ENCODE results near the gene KRTAP10-1. TPM values are rescaled to one million over a fixed set of nuclear protein-coding genes. Genes with fewer than 3 reads are reported as not detected.

KRTAP10-1 gene
- total RNA-seq, 1 donor from 2014 or later: not detected

DNA sequence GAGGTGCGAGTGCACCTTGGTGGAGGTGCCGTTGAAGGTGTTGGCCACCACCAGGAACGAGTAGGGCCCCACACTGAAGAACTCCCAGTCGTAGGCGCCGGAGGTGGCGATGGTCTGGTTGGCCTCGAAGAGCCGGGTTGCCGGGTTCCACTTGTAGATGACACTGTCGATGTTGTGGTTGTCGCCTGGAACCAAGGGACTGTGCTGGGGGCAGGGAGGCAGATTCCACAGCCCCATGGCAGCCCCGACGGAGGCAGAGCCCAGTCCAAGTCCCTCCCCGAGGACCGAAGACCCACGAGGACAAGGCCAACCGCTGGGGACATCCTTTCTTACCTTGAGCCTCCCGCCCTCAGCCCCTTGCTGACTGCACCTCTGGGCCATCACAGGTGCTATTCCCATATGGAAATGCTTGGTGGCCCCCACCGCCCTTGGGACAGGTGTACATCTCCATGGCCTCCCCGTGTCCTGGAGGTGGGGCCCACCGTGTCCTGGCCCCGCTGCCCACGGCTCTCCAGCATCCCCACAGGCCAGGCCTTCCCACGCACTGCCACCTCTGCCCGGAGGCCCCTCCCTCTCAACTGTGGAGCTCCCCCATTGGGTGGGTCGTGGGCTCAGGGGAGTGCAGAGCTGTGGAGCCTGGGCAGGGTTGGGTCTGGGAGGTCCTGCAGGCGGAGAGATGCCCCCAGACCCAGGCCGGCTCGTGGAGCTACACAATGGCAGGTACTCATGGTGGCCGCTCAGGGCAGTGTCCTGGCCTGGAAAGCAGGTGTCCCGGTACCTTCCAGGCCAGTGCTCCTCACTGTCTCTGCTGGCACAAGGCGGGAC lies 17.9 kb downstream of the KRTAP10-1 start:
- ATAC-seq (ENCODE audit: poor library complexity) (no peak), DNase-seq (peak; percentile 33)
- intact Hi-C loops (cut with DNase I): no loop called here

- intact Hi-C loops (cut with DNase I): no loop called here
- ATAC-seq (ENCODE audit: poor library complexity) (no peak), DNase-seq (peak; percentile 24)
Measured at GRCh38 chr21:44521301-44521927, 18.6 kb downstream of the KRTAP10-1 start.

GRCh38 chr21:44520326-44521300 lies 19.4 kb downstream of the KRTAP10-1 start:
- DNase-seq: peak; percentile 30
- no peak for ATAC-seq (ENCODE audit: poor library complexity)
- intact Hi-C loops (cut with DNase I): no loop called here

DNA sequence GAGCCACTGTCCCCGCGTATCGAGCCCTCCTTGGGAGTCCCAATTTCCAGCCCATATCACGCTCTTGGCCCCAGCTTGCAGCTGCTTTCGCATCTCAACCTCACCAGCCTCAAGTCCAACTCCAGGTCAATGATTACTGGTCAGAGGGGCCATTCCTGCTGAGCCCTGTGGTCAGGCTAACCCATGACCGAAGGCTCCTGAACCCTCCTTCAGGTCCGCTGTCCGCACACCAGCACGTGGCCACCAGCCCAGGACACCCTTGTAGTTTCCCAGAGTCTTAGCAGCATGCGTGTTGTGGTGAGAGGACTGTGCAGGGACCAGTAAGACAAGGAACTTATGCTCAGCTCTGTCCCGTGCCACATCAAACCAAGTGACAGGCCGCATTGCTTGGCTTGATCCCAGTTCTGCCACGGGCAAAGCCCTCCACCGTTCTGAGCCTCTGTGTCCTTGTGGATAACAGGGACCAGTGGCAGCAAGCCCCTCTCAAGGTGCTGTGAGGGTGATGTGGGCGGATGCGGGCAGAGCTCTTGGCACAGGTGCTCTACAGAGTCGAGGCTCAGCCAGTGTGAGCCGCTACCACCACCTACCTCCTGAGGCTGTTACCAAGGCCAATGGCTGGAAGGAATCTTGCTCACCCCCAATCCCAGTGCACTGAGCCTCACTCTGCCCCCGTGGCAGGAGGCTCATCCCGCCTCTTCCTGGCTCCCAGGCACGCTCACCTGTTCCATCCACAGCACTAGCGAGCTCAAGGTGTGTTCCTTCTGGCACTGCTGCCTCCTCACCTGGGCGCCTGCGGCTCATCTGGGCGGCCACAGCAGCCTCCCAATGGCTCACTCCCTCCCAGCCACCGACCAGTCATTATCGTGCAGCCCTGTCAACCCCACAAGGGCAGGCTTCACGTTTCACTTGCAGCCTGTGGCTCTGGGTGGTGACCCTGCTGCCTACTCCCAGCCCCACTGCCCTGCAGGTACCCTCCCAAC lies 20.4 kb downstream of the KRTAP10-1 start:
- DNase-seq (peak; percentile 29), ATAC-seq (ENCODE audit: poor library complexity) (no peak)
- intact Hi-C loops (cut with DNase I): loop anchor here (10.0 kb wide), 1 partner anchor 275 kb away; no protein-coding TSS in a partner anchor

GRCh38 chr21:44518686-44519085 lies 21.3 kb downstream of the KRTAP10-1 start:
- DNase-seq (peak; percentile 22), ATAC-seq (ENCODE audit: poor library complexity) (no peak)
- intact Hi-C loops (cut with DNase I): loop anchor here (10.0 kb wide), 1 partner anchor 276 kb away; no protein-coding TSS in a partner anchor

- ATAC-seq (ENCODE audit: poor library complexity) (no peak), DNase-seq (peak; percentile 42)
- intact Hi-C loops (cut with DNase I): loop anchor here (10.0 kb wide), 1 partner anchor 277 kb away; no protein-coding TSS in a partner anchor
Measured at GRCh38 chr21:44517175-44517899, 22.7 kb downstream of the KRTAP10-1 start.

DNA sequence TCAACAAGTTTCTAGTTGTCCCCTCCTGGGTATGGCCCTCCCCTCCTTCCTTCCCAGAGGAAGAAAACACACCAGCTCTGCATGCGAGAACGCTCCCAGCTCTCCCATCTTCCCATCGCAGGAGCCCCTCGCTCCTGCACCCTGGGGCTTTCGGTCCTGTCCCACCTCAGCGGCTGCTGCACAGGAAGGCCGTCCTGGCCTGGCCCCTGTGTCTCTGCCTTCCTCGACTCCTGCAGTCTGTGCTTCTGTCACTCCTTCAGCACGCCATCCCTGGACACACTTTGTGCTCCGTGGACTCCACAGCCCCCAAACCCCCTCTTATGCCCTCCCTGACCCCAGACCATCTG lies 23.2 kb downstream of the KRTAP10-1 start:
- intact Hi-C loops (cut with DNase I): loop anchor here (10.0 kb wide), 1 partner anchor 278 kb away; no protein-coding TSS in a partner anchor
- ATAC-seq (ENCODE audit: poor library complexity): no peak
- peak; percentile 4 for DNase-seq

GRCh38 chr21:44516342-44516741 lies 23.7 kb downstream of the KRTAP10-1 start:
- peak; percentile 38 for DNase-seq
- ATAC-seq (ENCODE audit: poor library complexity): no peak
- intact Hi-C loops (cut with DNase I): loop anchor here (10.0 kb wide), 1 partner anchor 278 kb away; no protein-coding TSS in a partner anchor

DNA sequence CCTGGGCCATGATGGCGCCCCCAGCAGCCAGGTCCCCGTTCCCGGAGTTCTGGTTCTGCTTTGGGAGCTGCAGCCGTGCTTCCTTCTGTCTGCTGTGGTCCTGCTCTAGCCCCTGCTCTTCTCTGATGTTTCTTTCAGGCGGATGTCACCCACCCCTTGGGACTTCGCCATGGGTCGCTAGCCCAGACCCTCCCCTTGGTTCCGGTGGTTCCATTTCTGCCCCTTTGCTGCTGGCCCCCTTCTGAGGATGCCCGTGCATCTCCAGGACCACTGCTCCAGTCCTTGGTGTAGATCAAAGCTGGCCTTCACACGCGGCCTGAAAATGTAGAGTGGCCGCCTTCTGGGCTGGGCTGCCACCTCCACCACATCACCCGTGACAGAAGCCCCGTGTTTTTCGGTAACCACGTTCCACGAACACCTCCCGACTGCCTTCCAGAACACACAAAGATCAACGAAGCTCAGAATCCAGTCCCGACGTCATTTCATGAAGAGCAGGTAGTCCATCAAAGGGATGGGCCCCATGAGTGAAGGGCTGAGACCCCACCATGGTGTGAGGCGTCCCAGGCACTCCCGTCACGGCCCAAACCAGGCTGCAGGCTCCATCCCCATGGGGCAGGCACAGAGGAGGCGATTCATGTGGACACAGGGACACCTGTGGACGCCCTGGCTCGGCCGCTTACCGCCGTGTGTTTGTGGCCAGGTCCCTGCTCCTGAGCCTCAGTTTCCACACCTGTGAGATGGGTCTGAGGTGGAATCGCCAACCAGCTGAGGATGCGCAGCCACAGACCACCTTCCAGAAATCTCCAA lies 24.4 kb downstream of the KRTAP10-1 start:
- ATAC-seq (ENCODE audit: poor library complexity) (no peak), DNase-seq (peak; percentile 33)
- intact Hi-C loops (cut with DNase I): loop anchor here (10.0 kb wide), 1 partner anchor 279 kb away; no protein-coding TSS in a partner anchor

- DNase-seq: peak; percentile 20
- intact Hi-C loops (cut with DNase I): loop anchor here (10.0 kb wide), 1 partner anchor 280 kb away; no protein-coding TSS in a partner anchor
Measured at GRCh38 chr21:44514746-44515358, 25.1 kb downstream of the KRTAP10-1 start.

GRCh38 chr21:44514218-44514520 lies 25.8 kb downstream of the KRTAP10-1 start:
- DNase-seq (peak; percentile 17), ATAC-seq (ENCODE audit: poor library complexity) (no peak)
- intact Hi-C loops (cut with DNase I): loop anchor here (10.0 kb wide), 1 partner anchor 281 kb away; no protein-coding TSS in a partner anchor

More at GRCh38 chr21:44514746-44515358, 25.1 kb downstream of the KRTAP10-1 start:
- ATAC-seq (ENCODE audit: poor library complexity): no peak

DNA sequence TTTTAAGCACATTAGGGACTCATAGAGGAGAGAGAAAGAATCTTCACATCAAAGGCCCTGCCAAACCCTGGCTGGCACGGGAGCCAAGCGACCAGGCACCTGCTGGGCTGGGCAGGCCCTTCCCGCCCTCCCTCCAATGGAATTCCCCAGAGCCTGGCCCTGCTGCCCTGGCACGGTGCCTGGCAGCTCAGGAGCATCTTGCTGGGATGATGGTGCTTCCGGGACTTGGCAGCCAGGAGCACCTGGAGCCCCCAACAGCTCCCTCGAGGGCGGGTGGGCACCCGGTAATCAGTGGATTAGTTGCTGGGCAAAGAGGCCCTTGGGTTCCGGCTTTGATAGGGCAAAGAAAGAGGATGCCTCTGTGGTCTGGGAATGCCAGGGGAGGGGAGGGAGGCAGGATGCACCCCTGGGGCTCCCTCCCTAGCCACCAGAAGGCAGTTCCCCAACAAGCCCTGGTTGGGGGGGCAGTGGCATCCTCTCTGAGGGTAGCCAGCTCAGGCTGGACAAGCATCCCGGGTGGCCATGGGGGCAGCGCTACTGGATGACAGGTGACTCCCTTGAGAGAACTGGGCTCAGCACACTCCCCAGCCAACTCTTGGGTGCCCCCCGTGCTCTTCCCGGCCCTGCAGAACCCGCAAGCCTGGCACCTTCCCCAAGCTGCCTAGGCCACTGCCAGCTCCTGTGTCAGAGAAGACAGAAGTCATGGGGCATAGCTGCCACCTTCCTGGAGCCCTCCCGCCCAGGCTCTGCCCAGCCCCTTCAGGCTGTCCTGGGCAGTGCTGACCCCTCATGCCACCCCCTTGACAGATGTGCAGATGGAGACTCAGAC lies 26.4 kb downstream of the KRTAP10-1 start:
- ATAC-seq (ENCODE audit: poor library complexity) (no peak), DNase-seq (peak; percentile 22)
- intact Hi-C loops (cut with DNase I): loop anchor here (10.0 kb wide), 1 partner anchor 281 kb away; no protein-coding TSS in a partner anchor

DNA sequence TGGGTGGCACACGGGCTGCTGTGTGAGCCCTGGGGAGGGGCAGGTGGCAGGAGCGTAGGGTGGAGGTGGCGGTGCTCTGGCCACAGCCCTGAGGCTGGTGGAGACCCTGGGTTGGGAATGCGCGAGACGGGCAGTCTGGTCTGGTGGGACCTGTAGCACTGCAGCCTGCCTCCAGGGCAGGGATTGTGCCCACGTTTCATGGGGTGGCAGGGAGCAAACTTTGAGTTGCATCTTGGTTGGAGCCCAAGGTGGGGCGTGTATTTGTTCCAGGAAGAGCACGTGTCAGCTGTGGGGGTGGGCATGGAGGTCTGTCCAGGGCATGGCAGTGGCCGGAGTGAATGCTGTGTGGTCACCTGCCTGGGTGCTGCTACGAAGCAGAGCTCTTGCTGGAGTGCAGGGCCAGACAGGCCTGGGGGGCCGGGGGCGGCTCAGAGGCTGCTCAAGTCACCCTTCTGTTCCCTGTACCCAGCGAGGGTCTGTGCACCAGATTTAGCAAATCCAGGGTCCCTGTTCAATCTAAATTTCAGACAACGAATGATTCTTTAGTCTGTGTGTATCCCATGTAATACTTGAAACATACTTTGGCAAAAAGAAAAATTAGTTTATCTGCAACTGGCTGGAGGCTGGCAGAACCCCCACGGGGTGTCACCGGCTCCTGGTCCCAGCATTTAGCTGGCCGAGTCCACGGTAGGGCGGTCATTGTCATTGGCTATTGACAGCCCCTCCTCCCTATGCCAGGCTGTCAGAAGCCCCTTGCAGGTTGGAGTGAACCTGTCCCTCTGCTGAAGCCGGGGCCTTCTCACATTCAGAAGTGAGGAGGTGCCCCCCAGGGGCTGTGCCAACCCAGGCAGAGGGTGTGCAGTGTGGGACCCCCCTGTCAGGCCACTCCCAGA lies 27.3 kb downstream of the KRTAP10-1 start:
- intact Hi-C loops (cut with DNase I): loop anchor here (10.0 kb wide), 1 partner anchor 282 kb away; no protein-coding TSS in a partner anchor
- no peak for ATAC-seq (ENCODE audit: poor library complexity)
- DNase-seq: peak; percentile 30

- DNase-seq: peak; percentile 27
- intact Hi-C loops (cut with DNase I): loop anchor here (10.0 kb wide), 1 partner anchor 283 kb away; no protein-coding TSS in a partner anchor
- ATAC-seq (ENCODE audit: poor library complexity): no peak
Measured at GRCh38 chr21:44511938-44512275, 28.1 kb downstream of the KRTAP10-1 start.

All from Right ventricle myocardium superior (tissue), 1 donor.